Measurements from ENCODE around the gene CCDC88B. TPM values are rescaled to one million over a fixed set of nuclear protein-coding genes. Genes with fewer than 3 reads are reported as not detected.

CCDC88B gene
- polyA plus RNA-seq, 1 donor from 2014 or later: 1.3 TPM

DNA sequence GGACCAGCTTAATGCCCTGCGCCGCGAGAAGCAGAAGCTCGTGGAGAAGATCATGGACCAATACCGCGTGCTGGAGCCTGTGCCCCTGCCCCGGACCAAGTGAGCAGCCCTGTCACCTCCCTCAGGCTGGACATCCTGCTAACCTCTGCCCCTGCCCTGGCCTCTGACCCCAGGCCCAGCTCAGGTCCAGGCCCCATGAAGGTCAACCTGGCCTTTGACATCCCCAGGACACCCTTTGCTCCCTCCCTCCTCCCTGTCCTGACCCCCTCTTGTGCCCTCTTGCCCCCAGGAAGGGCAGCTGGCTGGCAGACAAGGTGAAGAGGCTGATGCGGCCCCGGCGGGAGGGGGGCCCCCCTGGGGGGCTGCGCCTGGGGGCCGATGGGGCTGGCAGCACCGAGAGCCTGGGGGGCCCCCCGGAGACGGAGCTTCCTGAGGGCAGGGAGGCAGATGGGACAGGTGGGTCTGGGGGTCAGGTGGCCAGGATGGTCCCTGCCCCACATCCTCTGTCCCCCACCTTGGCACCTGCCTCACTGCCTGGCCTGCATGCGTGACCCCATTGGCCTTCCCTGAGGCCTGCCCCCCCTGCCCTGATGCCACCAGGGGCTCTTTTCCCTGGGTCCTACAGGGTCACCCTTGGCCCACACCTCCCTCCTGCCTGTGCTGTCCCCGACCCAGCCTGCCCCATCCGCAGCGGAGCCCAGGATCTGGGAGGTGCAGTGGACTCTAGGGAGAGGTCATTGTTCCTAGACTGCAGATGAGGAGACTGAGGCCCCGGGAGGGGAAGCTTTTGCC lies 13.9 kb downstream of the CCDC88B start:
- Histone ChIP-seq H3K27me3 (ENCODE audit: insufficient read depth, low read depth, low read length) (no peaks in the 10 kb centered on the region), H3K27ac (ENCODE audit: low read length) (no peak overlapping the region), H3K4me3 (ENCODE audit: low read length) (no peak overlapping the region), H3K36me3 (ENCODE audit: insufficient read depth, low read length) (no peaks in the 10 kb centered on the region), H3F3A (ENCODE audit: insufficient read depth, low read length, poor library complexity, severe bottlenecking) (no peaks in the 10 kb centered on the region), H3K4me2 (ENCODE audit: low read length) (no peak overlapping the region), H3K9me2 (ENCODE audit: insufficient read depth, low read length) (no peaks in the 10 kb centered on the region), H3K9ac (ENCODE audit: low read length) (no peak overlapping the region), H3K79me2 (replicated peaks; ENCODE audit: insufficient read depth, low read length) (no peaks in the 10 kb centered on the region), H3K9me3 (ENCODE audit: low read length) (no peaks in the 10 kb centered on the region), H4K20me1 (ENCODE audit: insufficient read depth) (no peaks in the 10 kb centered on the region), H2AFZ (ENCODE audit: low read depth, low read length) (no peak overlapping the region)
- TF ChIP-seq EZH2 (IDR thresholded peaks at IDR 0.05; ENCODE audit: borderline replicate concordance, insufficient read depth, low read length, poor library complexity, severe bottlenecking) (no peak), MXI1 (conservative IDR thresholded peaks at IDR 0.05; ENCODE audit: poor library complexity, severe bottlenecking) (no peak), CTCF (IDR thresholded peaks at IDR 0.05; ENCODE audit: poor library complexity, severe bottlenecking) (no peak), SMC3 (conservative IDR thresholded peaks at IDR 0.05; ENCODE audit: poor library complexity) (no peak)

DNA sequence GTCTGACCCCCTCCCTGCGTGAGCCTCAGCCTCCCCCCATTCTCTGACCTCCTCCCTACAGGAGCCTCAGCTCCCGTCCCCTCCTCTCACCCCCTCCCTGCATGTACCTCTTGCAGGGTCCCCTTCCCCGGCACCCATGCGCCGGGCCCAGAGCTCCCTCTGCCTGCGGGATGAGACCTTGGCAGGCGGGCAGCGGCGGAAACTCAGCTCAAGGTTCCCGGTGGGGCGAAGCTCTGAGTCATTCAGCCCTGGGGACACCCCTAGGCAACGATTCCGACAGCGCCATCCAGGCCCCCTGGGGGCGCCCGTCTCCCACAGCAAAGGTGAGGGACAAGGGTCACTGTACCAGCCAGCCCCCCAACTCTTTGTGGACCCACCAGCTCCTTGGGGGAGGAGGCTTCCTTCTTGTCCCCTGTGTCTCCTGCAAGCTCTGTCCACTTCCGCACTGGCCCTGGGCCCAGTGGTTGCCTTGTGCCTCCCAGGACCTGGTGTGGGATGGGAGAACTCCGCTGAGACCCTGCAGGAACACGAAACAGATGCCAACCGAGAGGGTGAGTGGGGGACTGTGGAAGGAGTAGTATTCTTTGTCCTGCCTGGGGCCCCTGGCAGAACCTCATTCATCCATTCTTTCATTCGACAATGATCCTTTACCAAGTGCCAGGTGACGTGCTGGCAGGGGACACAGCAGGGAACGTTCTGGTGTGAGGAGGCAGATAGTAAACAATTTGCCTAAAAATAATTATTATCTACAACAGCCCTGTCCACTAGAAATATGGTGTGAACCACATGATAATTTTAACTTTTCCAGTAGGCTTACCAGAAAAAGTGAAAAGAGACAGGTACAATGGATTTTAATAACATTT lies 15.3 kb downstream of the CCDC88B start:
- H3K79me2 ChIP-seq (replicated peaks; ENCODE audit: insufficient read depth, low read length): no peaks in the 10 kb centered on the region
- H3K4me3 ChIP-seq (ENCODE audit: low read length): no peak overlapping the region
- no peak overlapping the region for H2AFZ ChIP-seq (ENCODE audit: low read depth, low read length)
- TF ChIP-seq CTCF (IDR thresholded peaks at IDR 0.05; ENCODE audit: poor library complexity, severe bottlenecking): peak; percentile 34
- no peak for TF ChIP-seq POLR2AphosphoS5 (IDR thresholded peaks at IDR 0.05)
- no peaks in the 10 kb centered on the region for H3K9me3 ChIP-seq (ENCODE audit: low read length)
- H3K27me3 ChIP-seq (ENCODE audit: insufficient read depth, low read depth, low read length): no peaks in the 10 kb centered on the region
- no peak overlapping the region for H3K9ac ChIP-seq (ENCODE audit: low read length)
- H3K9me2 ChIP-seq (ENCODE audit: insufficient read depth, low read length): no peaks in the 10 kb centered on the region
- no peaks in the 10 kb centered on the region for H3K36me3 ChIP-seq (ENCODE audit: insufficient read depth, low read length)
- H3K27ac ChIP-seq (ENCODE audit: low read length): no peak overlapping the region
- no peaks in the 10 kb centered on the region for H4K20me1 ChIP-seq (ENCODE audit: insufficient read depth)
- H3K4me2 ChIP-seq (ENCODE audit: low read length): no peak overlapping the region
- no peaks in the 10 kb centered on the region for H3F3A ChIP-seq (ENCODE audit: insufficient read depth, low read length, poor library complexity, severe bottlenecking)

Data from neural cell (in vitro differentiated cells).